DMS79 treated with DMSO at 0.1 percent for 48 hours (cell line): Measurements from ENCODE around the gene SLC35F3.
A peak's percentile ranks its signal among the peaks of the same experiment; 100 is the strongest.
"Not testable (repeated sequence)": the region's sequence is repeated elsewhere in the genome, so short reads cannot be mapped to it uniquely, and the experiment has no call there.

Experiments
- DNase-seq: peaks from one replicate; lab custom pipeline; 2025; lab: John Stamatoyannopoulos, UW

Gene SLC35F3

GRCh38 chr1:234289538-234290305 lies 385.2 kb downstream of the SLC35F3 start:
- no peak for DNase-seq

- DNase-seq: no peak
These were observed 387.5 kb downstream of the SLC35F3 start for GRCh38 chr1:234292011-234292410.

GRCh38 chr1:234292548-234292947 lies 388.1 kb downstream of the SLC35F3 start:
- no peak for DNase-seq

- DNase-seq: no peak
These were observed 389.8 kb downstream of the SLC35F3 start for GRCh38 chr1:234294109-234294817.

GRCh38 chr1:234295068-234295467 lies 390.6 kb downstream of the SLC35F3 start:
- DNase-seq: no peak

GRCh38 chr1:234295626-234296025 lies 391.1 kb downstream of the SLC35F3 start:
- no peak for DNase-seq

GRCh38 chr1:234296496-234296895 lies 392.0 kb downstream of the SLC35F3 start:
- DNase-seq: no peak

- no peak for DNase-seq
These were observed 393.2 kb downstream of the SLC35F3 start for GRCh38 chr1:234297668-234298067.

- DNase-seq: no peak
These were observed 395.6 kb downstream of the SLC35F3 start for GRCh38 chr1:234300096-234300495.

GRCh38 chr1:234301663-234302062 lies 397.2 kb downstream of the SLC35F3 start:
- not testable (repeated sequence) for DNase-seq

GRCh38 chr1:234302354-234302962 lies 398.0 kb downstream of the SLC35F3 start:
- DNase-seq: no peak

- no peak for DNase-seq
These were observed 398.8 kb downstream of the SLC35F3 start for GRCh38 chr1:234303231-234303630.

- no peak for DNase-seq
These were observed 403.2 kb downstream of the SLC35F3 start for GRCh38 chr1:234307726-234308125.

GRCh38 chr1:234309243-234309597 lies 404.7 kb downstream of the SLC35F3 start:
- DNase-seq: peak; percentile 33

- peak; percentile 95 for DNase-seq
These were observed 405.4 kb downstream of the SLC35F3 start for GRCh38 chr1:234309598-234310459.

- no peak for DNase-seq
These were observed 406.0 kb downstream of the SLC35F3 start for GRCh38 chr1:234310460-234310817.

- no peak for DNase-seq
These were observed 406.9 kb downstream of the SLC35F3 start for GRCh38 chr1:234311414-234311813.

GRCh38 chr1:234313171-234313570 lies 408.7 kb downstream of the SLC35F3 start:
- no peak for DNase-seq

- DNase-seq: no peak
These were observed 410.6 kb downstream of the SLC35F3 start for GRCh38 chr1:234315091-234315541.

GRCh38 chr1:234315588-234315987 lies 411.1 kb downstream of the SLC35F3 start:
- DNase-seq: no peak

GRCh38 chr1:234316486-234316885 lies 412.0 kb downstream of the SLC35F3 start:
- no peak for DNase-seq

- no peak for DNase-seq
These were observed 412.5 kb downstream of the SLC35F3 start for GRCh38 chr1:234316937-234317336.
